ENCODE results near the gene P2RX7. TPM values are rescaled to one million over a fixed set of nuclear protein-coding genes. Genes with fewer than 3 reads are reported as not detected.

P2RX7 gene
- total RNA-seq, 1 experiment from 2014 or later: 0.17 TPM

DNA sequence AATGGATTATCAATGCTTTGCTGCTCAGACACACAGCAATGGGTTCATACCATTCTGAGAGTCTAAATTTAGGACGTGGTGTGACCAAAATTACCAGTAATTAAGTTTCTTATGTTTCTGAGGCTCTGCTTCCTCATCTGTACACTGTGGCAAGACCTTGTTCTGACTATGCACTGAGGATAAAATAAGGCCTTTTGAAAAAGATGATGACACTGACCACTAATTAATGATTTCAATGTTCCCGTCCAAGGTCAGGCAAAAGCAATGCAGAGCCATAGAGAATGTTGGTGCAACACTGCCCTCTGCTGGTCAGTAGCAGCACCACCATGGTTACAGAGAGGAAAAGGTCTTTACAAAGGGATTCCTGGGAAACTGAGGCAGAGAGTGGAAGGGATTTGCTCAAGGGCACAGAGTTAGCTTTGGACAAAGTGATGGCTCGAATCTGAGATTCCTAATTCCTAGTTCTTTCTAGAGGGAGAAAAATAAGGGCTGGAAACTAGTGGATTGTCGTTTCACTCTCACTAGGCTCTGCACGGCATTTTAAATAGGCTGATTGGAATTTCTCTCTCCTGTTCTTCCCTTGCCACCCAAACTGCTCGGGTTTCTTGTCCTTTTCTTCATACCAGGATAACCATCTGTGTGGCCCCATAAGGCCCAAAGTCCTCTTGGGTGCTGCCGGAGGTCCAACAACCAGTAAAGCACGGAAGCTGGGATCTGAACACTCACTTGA lies 22.3 kb upstream of the P2RX7 start:
- DNase-seq (ENCODE audit: low spot score): peak; percentile 69
- no peak overlapping the region for H3K4me3 ChIP-seq (ENCODE audit: low read depth, low read length, poor library complexity, severe bottlenecking)
- H3K9me3 ChIP-seq (ENCODE audit: low read depth, low read length, poor library complexity, severe bottlenecking): no peaks in the 10 kb centered on the region
- CTCF ChIA-PET: interaction anchor here (0.6 kb wide), 1 partner anchor 87 kb away, joined by 3 read pairs; no protein-coding TSS in a partner anchor
- no peaks in the 10 kb centered on the region for H3K27me3 ChIP-seq (replicated peaks; ENCODE audit: insufficient read depth, low read depth, low read length, poor library complexity)
- intact Hi-C loops (cut with micrococcal nuclease; ENCODE audit: unreplicated experiment): loop anchor here (5.0 to 10.0 kb wide), 2 partner anchors 528 to 756 kb away; partner anchors contain the start of gene POP5
- TF ChIP-seq, protein P1, sequence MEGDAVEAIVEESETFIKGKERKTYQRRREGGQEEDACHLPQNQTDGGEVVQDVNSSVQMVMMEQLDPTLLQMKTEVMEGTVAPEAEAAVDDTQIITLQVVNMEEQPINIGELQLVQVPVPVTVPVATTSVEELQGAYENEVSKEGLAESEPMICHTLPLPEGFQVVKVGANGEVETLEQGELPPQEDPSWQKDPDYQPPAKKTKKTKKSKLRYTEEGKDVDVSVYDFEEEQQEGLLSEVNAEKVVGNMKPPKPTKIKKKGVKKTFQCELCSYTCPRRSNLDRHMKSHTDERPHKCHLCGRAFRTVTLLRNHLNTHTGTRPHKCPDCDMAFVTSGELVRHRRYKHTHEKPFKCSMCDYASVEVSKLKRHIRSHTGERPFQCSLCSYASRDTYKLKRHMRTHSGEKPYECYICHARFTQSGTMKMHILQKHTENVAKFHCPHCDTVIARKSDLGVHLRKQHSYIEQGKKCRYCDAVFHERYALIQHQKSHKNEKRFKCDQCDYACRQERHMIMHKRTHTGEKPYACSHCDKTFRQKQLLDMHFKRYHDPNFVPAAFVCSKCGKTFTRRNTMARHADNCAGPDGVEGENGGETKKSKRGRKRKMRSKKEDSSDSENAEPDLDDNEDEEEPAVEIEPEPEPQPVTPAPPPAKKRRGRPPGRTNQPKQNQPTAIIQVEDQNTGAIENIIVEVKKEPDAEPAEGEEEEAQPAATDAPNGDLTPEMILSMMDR (conservative IDR thresholded peaks at IDR 0.05; ENCODE audit: low read depth, low read length): peak; percentile 98
- no peak for TF ChIP-seq EZH2 (IDR thresholded peaks at IDR 0.05; ENCODE audit: borderline replicate concordance, low read depth, low read length, poor library complexity, severe bottlenecking)
- no peaks in the 10 kb centered on the region for H3K4me1 ChIP-seq (ENCODE audit: insufficient read depth, low read length, poor library complexity, severe bottlenecking)
- no TSS peak for BruUV-seq (replicated peaks)
- H3K27ac ChIP-seq (ENCODE audit: low read depth, low read length, poor library complexity, severe bottlenecking): no peak overlapping the region
- no peaks in the 10 kb centered on the region for H3K36me3 ChIP-seq (ENCODE audit: insufficient read depth, low read length, poor library complexity, severe bottlenecking)
- POLR2A ChIA-PET (ENCODE audit: low non-redundant PET): no interaction called here

DNA sequence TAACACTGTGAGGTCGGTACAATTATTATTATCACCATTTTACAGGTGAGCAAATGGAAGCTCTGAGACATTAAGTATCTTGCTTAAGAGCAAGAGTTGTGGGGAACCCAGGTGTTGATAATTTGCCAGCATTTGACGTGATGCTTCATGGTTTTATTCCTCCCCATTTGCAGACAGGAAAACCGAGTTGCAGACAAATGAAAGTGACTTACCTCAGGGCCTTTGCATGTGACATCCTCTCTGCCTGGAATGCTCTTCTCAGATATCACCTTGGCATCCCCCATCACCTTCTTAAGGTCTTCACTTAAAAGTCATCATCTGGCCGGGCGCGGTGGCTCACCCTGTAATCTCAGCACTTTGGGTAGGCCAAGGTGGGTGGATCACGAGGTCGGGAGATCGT lies 21.0 kb upstream of the P2RX7 start:
- DNase-seq (ENCODE audit: low spot score): no peak
- Histone ChIP-seq H3K4me3 (ENCODE audit: low read depth, low read length, poor library complexity, severe bottlenecking) (no peak overlapping the region), H3K4me1 (ENCODE audit: insufficient read depth, low read length, poor library complexity, severe bottlenecking) (no peaks in the 10 kb centered on the region), H3K9me3 (ENCODE audit: low read depth, low read length, poor library complexity, severe bottlenecking) (no peaks in the 10 kb centered on the region), H3K27ac (ENCODE audit: low read depth, low read length, poor library complexity, severe bottlenecking) (no peak overlapping the region), H3K27me3 (replicated peaks; ENCODE audit: insufficient read depth, low read depth, low read length, poor library complexity) (no peaks in the 10 kb centered on the region), H3K36me3 (ENCODE audit: insufficient read depth, low read length, poor library complexity, severe bottlenecking) (no peaks in the 10 kb centered on the region)
- TF ChIP-seq EZH2 (IDR thresholded peaks at IDR 0.05; ENCODE audit: borderline replicate concordance, low read depth, low read length, poor library complexity, severe bottlenecking): no peak
- TF ChIP-seq, protein P1 (conservative IDR thresholded peaks at IDR 0.05; ENCODE audit: low read depth, low read length): no peak
- CTCF ChIA-PET: no interaction called here
- no TSS peak for BruUV-seq (replicated peaks)
- intact Hi-C loops (cut with micrococcal nuclease; ENCODE audit: unreplicated experiment): loop anchor here (5.0 to 10.0 kb wide), 2 partner anchors 529 to 757 kb away; partner anchors contain the start of gene POP5
- POLR2A ChIA-PET (ENCODE audit: low non-redundant PET): interaction anchor here (0.6 to 0.7 kb wide), 2 partner anchors 138 to 186 kb away, joined by 3 to 18 read pairs; no protein-coding TSS in a partner anchor

DNA sequence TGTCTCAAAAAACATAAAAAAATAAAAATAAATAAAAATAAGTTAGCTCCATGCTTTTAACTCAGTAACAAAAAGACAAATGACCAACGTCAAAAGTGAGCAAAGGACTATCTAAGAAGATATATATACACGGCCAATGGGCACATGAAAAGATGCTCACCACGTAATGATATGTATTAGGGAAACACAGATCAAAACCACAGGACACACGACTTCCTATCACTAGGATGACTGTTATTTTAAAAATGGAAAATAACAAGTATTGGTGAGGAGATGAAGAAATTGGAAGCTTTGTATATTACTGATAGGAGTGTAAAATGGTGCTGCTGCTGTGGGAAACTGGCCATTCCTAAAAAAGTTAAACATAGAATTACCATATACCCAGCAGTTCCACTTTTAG lies 20.2 kb upstream of the P2RX7 start:
- TF ChIP-seq, protein P1 (conservative IDR thresholded peaks at IDR 0.05; ENCODE audit: low read depth, low read length): no peak
- no peak for TF ChIP-seq EZH2 (IDR thresholded peaks at IDR 0.05; ENCODE audit: borderline replicate concordance, low read depth, low read length, poor library complexity, severe bottlenecking)
- no peak for DNase-seq (ENCODE audit: low spot score)
- intact Hi-C loops (cut with micrococcal nuclease; ENCODE audit: unreplicated experiment): loop anchor here (5.0 to 10.0 kb wide), 2 partner anchors 530 to 758 kb away; partner anchors contain the start of gene POP5
- CTCF ChIA-PET: no interaction called here
- no peak overlapping the region for H3K4me3 ChIP-seq (ENCODE audit: low read depth, low read length, poor library complexity, severe bottlenecking)
- no peak overlapping the region for H3K27ac ChIP-seq (ENCODE audit: low read depth, low read length, poor library complexity, severe bottlenecking)
- H3K27me3 ChIP-seq (replicated peaks; ENCODE audit: insufficient read depth, low read depth, low read length, poor library complexity): no peaks in the 10 kb centered on the region
- no TSS peak for BruUV-seq (replicated peaks)
- no peaks in the 10 kb centered on the region for H3K36me3 ChIP-seq (ENCODE audit: insufficient read depth, low read length, poor library complexity, severe bottlenecking)
- POLR2A ChIA-PET (ENCODE audit: low non-redundant PET): no interaction called here
- H3K9me3 ChIP-seq (ENCODE audit: low read depth, low read length, poor library complexity, severe bottlenecking): no peaks in the 10 kb centered on the region
- H3K4me1 ChIP-seq (ENCODE audit: insufficient read depth, low read length, poor library complexity, severe bottlenecking): no peaks in the 10 kb centered on the region

All from A673 (cell line).